T-helper 1 cell treated with Interleukin-12 subunit alpha and Interleukin-12 subunit beta and Interleukin-4 antibody, amounts not matched to agents 30 μg/mL and 1 μg/mL, for 36 hours (primary cell): ENCODE results near the gene MFAP1.
"Not testable (repeated sequence)": the region's sequence is repeated elsewhere in the genome, so short reads cannot be mapped to it uniquely, and the experiment has no call there.

ENCODE experiments used
- H3K27ac Mint-ChIP-seq: one replicate; pipeline ENCODE4 v1.8.0; 2021; ENCODE audit warnings: mild to moderate bottlenecking, mixed read lengths
- H3K27me3 Mint-ChIP-seq: one replicate; pipeline ENCODE4 v1.8.0; 2021; ENCODE audit warnings: low read depth, mixed read lengths
- H3K36me3 Mint-ChIP-seq: one replicate; pipeline ENCODE4 v1.8.0; 2021; ENCODE audit warnings: low read depth, mixed read lengths
- H3K4me1 Mint-ChIP-seq: one replicate; pipeline ENCODE4 v1.8.0; 2021; ENCODE audit warnings: low read depth, mixed read lengths
- H3K4me3 Mint-ChIP-seq: one replicate; pipeline ENCODE4 v1.8.0; 2021; ENCODE audit warnings: mild to moderate bottlenecking, moderate library complexity, mixed read lengths
- H3K9me3 Mint-ChIP-seq: one replicate; pipeline ENCODE4 v1.8.0; 2021; ENCODE audit warnings: mixed read lengths

The MFAP1 gene

GRCh38 chr15:43824302-43825246 lies at the start of gene MFAP1:
TSS of gene MFAP1 (minus strand) at chr15:43824690. CDS start at chr15:43824569, 121 bp downstream.
- Mint-ChIP-seq H3K4me1 (peaks cover 35% of the 10 kb centered on the region), H3K27ac (peak within 1 kb of the TSS; percentile 98), H3K4me3 (peak within 1 kb of the TSS; percentile 98), H3K36me3 (peaks cover 19% of the 10 kb centered on the region), H3K27me3 (no peaks in the 10 kb centered on the region), H3K9me3 (no peaks in the 10 kb centered on the region)

- no peak overlapping the region for H3K4me3 Mint-ChIP-seq
- H3K4me1 Mint-ChIP-seq = peaks cover 2% of the 10 kb centered on the region
- H3K9me3 Mint-ChIP-seq = no peaks in the 10 kb centered on the region
- peaks cover 18% of the 10 kb centered on the region for H3K36me3 Mint-ChIP-seq
- H3K27ac Mint-ChIP-seq = no peak overlapping the region
- no peaks in the 10 kb centered on the region for H3K27me3 Mint-ChIP-seq
Observed at GRCh38 chr15:43873651-43874050, 49.2 kb upstream of the MFAP1 start.

- peaks cover 18% of the 10 kb centered on the region for H3K36me3 Mint-ChIP-seq
- no peak overlapping the region for H3K27ac Mint-ChIP-seq
- no peaks in the 10 kb centered on the region for H3K27me3 Mint-ChIP-seq
- H3K4me3 Mint-ChIP-seq = no peak overlapping the region
- H3K4me1 Mint-ChIP-seq = peaks cover 3% of the 10 kb centered on the region
- no peaks in the 10 kb centered on the region for H3K9me3 Mint-ChIP-seq
Observed at GRCh38 chr15:43872416-43873020, 48.0 kb upstream of the MFAP1 start.

GRCh38 chr15:43871835-43872234 lies 47.3 kb upstream of the MFAP1 start:
- peaks cover 23% of the 10 kb centered on the region for H3K36me3 Mint-ChIP-seq
- H3K4me1 Mint-ChIP-seq = peaks cover 4% of the 10 kb centered on the region
- no peak overlapping the region for H3K27ac Mint-ChIP-seq
- no peaks in the 10 kb centered on the region for H3K9me3 Mint-ChIP-seq
- no peaks in the 10 kb centered on the region for H3K27me3 Mint-ChIP-seq
- no peak overlapping the region for H3K4me3 Mint-ChIP-seq

- H3K27ac Mint-ChIP-seq = no peak overlapping the region
- peaks cover 4% of the 10 kb centered on the region for H3K4me1 Mint-ChIP-seq
- no peak overlapping the region for H3K4me3 Mint-ChIP-seq
- peaks cover 20% of the 10 kb centered on the region for H3K36me3 Mint-ChIP-seq
- H3K9me3 Mint-ChIP-seq = no peaks in the 10 kb centered on the region
- H3K27me3 Mint-ChIP-seq = no peaks in the 10 kb centered on the region
Observed at GRCh38 chr15:43868406-43868805, 43.9 kb upstream of the MFAP1 start.

- H3K27ac Mint-ChIP-seq = no peak overlapping the region
- H3K27me3 Mint-ChIP-seq = no peaks in the 10 kb centered on the region
- peaks cover 2% of the 10 kb centered on the region for H3K4me1 Mint-ChIP-seq
- peaks cover 18% of the 10 kb centered on the region for H3K36me3 Mint-ChIP-seq
- no peaks in the 10 kb centered on the region for H3K9me3 Mint-ChIP-seq
- no peak overlapping the region for H3K4me3 Mint-ChIP-seq
Observed at GRCh38 chr15:43867096-43867495, 42.6 kb upstream of the MFAP1 start.

- H3K4me1 Mint-ChIP-seq, H3K4me3 Mint-ChIP-seq, H3K27me3 Mint-ChIP-seq, H3K27ac Mint-ChIP-seq, H3K9me3 Mint-ChIP-seq: not testable (repeated sequence)
- H3K36me3 Mint-ChIP-seq = peaks cover 14% of the 10 kb centered on the region
Observed at GRCh38 chr15:43866636-43867035, 42.1 kb upstream of the MFAP1 start.

GRCh38 chr15:43859546-43859945 lies 35.1 kb upstream of the MFAP1 start:
- Mint-ChIP-seq H3K36me3 (peaks cover 41% of the 10 kb centered on the region), H3K4me3 (no peak overlapping the region), H3K27ac (no peak overlapping the region), H3K27me3 (no peaks in the 10 kb centered on the region), H3K9me3 (no peaks in the 10 kb centered on the region), H3K4me1 (no peaks in the 10 kb centered on the region)

- Mint-ChIP-seq H3K36me3 (peaks cover 49% of the 10 kb centered on the region), H3K4me3 (no peak overlapping the region), H3K27ac (no peak overlapping the region), H3K4me1 (no peaks in the 10 kb centered on the region), H3K9me3 (no peaks in the 10 kb centered on the region), H3K27me3 (no peaks in the 10 kb centered on the region)
Observed at GRCh38 chr15:43854801-43855200, 30.3 kb upstream of the MFAP1 start.

GRCh38 chr15:43852607-43853006 lies 28.1 kb upstream of the MFAP1 start:
- Mint-ChIP-seq H3K4me1 (no peaks in the 10 kb centered on the region), H3K27me3 (no peaks in the 10 kb centered on the region), H3K4me3 (no peak overlapping the region), H3K9me3 (no peaks in the 10 kb centered on the region), H3K27ac (no peak overlapping the region), H3K36me3 (peaks cover 37% of the 10 kb centered on the region)

- no peaks in the 10 kb centered on the region for H3K4me1 Mint-ChIP-seq
- no peaks in the 10 kb centered on the region for H3K27me3 Mint-ChIP-seq
- no peaks in the 10 kb centered on the region for H3K9me3 Mint-ChIP-seq
- H3K4me3 Mint-ChIP-seq = no peak overlapping the region
- peaks cover 33% of the 10 kb centered on the region for H3K36me3 Mint-ChIP-seq
- no peak overlapping the region for H3K27ac Mint-ChIP-seq
Observed at GRCh38 chr15:43851251-43851650, 26.8 kb upstream of the MFAP1 start.

- Mint-ChIP-seq H3K4me1 (peaks cover 2% of the 10 kb centered on the region), H3K9me3 (no peaks in the 10 kb centered on the region), H3K4me3 (no peak overlapping the region), H3K36me3 (peaks cover 28% of the 10 kb centered on the region), H3K27ac (no peak overlapping the region), H3K27me3 (no peaks in the 10 kb centered on the region)
Observed at GRCh38 chr15:43845421-43845820, 20.9 kb upstream of the MFAP1 start.

- not testable (repeated sequence) for H3K27me3 Mint-ChIP-seq, H3K4me3 Mint-ChIP-seq, H3K27ac Mint-ChIP-seq, H3K9me3 Mint-ChIP-seq
- peaks cover 33% of the 10 kb centered on the region for H3K4me1 Mint-ChIP-seq
- H3K36me3 Mint-ChIP-seq = peaks cover 42% of the 10 kb centered on the region
Observed at GRCh38 chr15:43832485-43832884, 8.0 kb upstream of the MFAP1 start.

GRCh38 chr15:43831519-43832052 lies 7.1 kb upstream of the MFAP1 start:
- H3K27me3 Mint-ChIP-seq, H3K9me3 Mint-ChIP-seq: not testable (repeated sequence)
- H3K4me1 Mint-ChIP-seq = peaks cover 33% of the 10 kb centered on the region

More at GRCh38 chr15:43831519-43832052, 7.1 kb upstream of the MFAP1 start:
- H3K27ac Mint-ChIP-seq = peak overlapping the region; percentile 54
- H3K4me3 Mint-ChIP-seq = peak overlapping the region; percentile 47
- peaks cover 38% of the 10 kb centered on the region for H3K36me3 Mint-ChIP-seq
